Activated CD4-positive, alpha-beta T cell treated with anti-CD3 and anti-CD28 coated beads for 1 hour (primary cell): Measurements from ENCODE around the gene CCR4.
"Not testable (repeated sequence)": the region's sequence is repeated elsewhere in the genome, so short reads cannot be mapped to it uniquely, and the experiment has no call there.

Experiments used
- DNase-seq: peaks from one replicate; pipeline ENCODE4 v3.0.0-alpha.2; 2020

Gene CCR4

DNA sequence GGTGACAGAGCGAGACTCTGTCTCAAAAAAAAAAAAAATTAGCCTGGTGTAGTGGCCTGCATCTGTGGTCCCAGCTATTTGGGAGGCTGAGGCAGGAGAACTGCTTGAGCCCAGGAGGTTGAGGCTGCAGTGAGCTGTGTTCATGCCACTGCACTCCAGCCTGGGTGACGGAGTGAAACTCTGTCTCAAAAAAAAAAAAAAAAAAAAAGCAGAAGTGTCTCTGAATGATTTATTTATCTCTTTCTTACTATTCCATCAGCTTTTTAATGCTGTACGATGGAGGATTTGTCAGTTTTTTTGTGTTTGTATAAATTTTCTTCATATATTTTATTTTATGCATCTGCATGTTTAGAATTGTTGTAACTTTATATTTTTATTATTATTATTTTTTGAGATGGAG is 33.5 kb downstream of the CCR4 start:
- DNase-seq: not testable (repeated sequence)

DNA sequence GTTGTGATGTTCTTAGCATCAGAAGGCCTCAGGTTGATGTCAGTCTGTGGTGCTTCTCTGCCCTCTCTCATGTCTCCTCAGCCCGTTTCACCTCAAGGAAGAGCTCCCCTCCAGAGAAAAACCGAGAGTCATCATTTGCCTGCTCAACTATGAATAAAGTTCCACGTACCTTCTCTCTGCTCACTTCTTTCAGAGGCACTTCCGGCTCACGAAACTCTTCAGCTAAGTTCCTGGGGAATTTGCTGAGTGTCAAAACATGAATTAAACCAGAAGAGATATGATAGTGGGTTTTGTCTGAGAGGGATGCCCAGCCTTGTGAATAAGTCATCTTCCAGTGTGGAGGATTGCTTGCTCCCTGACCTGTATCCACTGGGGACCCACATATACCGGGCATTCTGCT is 37.7 kb downstream of the CCR4 start:
- DNase-seq: no peak

DNA sequence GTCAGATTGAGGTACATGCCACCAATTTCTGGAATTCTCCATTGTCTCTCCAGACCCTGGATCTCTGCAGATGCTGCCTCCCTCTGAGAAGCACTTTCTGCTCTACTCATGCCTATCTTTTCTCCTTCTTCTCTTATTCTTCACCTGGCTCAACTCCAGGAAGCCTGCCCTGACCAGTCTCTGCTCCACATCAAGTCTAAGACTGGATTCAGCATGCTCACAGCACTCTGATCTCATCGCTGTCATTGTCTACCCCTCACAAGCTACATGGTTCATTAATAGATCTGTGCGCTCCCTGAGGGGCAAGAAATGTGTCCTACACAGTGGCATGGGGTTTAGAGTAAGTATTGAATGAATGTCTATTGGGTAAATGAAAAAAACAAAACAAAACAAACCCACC is 38.7 kb downstream of the CCR4 start:
- no peak for DNase-seq

DNA sequence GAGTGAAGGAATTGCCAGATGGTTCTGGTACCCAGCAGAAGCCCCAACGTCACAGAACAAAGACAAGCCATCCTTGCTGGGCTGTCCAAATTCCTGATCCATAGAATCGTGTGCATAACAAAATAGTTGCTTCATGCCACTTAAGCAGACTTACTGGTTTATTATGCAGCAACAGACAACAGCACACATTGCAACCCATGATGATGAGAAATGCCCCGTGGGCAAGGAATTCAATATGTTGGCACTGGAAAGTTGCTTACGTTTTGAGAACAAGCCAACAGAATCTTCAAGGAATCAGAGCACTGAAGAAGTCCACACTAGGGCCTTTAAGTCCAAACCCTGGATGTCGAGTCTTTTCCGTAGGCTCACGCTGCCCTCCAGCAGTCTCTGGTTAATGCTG is 40.3 kb downstream of the CCR4 start:
- DNase-seq: no peak

DNA sequence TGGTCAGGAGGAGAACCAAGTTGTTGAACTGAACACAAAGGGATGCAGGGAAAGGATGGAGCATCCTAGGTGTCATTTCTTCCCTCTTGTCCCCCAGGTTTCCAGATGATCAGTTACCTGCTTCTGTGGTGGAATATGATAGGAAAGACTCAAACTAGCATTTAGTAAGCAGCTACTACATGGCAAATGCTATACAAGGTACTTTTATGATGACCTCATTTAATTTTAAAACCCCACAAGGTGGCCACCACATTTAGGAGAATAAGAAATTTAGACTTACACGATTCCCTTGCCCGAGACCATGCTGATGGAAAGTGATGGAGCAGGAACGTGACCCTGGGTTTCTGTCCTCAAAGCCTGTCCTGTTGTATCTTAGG is 40.9 kb downstream of the CCR4 start:
- DNase-seq: no peak

DNA sequence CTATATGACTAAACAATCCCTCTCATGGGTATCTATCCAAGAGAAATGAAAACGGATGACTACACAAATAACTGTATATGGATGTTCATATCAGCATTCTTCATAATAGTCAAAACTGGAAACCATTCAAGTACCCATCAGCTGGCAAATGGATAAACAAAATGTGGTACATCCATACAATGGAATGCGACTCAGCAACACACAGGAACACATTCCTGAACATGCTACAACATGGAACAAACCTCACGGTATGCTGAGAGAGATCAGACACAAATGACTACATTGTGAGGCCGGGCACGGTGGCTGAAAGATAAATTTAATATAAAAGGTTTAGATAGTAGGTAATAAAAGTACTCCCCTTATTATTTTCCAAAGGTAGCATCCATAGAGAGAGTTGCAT is 42.6 kb downstream of the CCR4 start:
- no peak for DNase-seq

DNA sequence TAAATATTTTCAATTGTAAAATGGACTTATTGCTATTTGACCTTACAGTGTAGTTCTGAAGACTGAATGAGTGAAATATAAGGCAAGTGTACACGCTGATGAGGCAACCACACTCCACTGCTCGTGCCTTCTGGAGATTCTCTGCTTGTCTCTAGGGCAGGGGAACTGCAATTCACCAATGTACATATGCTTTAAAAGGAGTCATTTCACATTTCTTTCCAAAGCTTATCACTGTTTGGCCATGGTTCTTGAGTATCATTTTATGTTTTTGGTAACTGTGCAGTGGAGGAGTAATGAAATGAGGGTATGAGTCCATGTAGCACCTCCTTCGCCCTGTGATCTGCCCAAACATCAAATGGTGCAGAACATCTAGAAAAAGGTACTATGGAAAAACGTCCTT is 43.7 kb downstream of the CCR4 start:
- no peak for DNase-seq

DNA sequence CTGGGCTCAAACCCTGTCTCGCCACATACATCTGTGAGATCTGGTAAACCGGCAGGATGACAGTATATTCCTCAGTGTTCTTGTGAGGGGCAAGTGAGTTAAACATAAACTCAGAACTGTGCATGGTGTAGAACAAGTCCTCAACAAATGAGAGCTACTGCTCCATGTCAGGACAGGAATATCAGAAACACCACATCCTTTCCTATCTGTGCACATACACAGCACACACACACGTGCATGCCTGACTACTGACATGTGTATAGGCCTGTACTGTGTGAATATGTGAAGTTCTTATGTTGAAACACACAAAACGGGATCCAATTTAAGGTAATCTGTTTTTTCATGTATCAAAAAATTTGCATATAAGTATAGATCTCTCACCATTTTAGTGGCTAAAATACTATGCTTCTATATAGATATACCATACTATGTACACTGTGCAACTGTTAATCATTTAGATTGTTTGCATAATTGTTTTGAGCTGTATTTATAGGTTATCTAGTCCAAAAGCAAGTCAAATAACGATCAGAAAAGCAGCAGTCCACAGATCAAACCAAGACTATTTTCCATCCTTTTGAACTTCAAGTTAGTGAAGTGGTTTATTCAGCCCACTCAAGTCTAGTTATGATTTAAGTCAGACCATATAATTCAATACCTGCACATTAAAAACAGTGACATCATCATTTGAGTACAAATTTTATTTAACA is 44.8 kb downstream of the CCR4 start:
- DNase-seq: no peak

DNA sequence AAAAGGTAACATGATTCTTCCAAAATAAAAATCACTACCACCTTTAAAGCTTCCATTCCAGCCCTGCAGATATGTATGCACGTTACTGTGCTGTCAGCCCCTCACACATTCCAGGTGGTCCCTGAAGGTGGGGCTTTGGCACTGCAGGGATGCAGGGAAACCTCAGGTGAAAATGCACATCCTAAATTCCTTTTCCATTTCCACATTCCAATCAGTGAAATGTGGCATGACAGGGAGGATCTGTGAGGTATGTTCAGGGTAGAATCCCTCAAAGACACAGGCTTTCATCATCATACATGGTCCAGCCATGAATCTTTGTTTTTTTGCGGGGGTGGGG is 45.3 kb downstream of the CCR4 start:
- DNase-seq: no peak

DNA sequence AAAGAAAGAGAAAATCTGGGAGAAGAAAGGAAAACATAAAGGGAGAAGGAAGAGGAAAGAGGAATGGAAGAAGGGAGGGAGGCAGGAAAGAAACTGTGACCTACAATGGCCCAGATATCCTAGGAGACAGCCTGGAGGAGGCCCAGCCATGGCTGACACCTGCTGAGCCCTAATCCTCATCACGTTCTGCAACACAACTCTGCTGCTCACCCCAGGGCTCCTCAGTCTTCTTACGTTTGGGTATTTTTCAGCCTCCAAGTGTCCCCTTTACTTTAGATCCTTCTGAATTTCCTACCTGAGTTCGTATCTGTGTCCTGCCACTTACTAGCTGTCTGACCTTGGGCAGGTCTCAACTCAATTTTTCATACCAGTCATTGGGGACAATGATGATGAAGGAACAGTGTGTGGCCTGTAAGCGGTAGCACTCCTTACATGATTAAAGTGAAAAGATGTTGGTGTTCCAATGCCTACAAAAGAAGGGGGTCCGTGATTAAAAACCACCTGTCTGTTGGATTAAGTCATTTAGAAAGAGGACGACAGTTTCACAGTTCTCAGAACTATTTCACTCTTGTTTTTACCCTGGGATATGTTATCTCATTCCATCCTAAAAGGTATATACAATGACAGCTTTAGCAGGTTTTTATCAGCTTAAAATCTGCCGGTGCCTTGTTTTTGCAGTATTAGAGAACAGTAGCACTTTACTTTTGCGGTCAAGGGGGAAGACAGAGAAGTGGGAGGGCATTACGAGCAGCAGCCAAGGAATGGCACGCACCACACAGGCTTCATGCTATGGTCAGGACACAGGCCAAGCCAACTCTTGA is 47.4 kb downstream of the CCR4 start:
- DNase-seq: no peak

DNA sequence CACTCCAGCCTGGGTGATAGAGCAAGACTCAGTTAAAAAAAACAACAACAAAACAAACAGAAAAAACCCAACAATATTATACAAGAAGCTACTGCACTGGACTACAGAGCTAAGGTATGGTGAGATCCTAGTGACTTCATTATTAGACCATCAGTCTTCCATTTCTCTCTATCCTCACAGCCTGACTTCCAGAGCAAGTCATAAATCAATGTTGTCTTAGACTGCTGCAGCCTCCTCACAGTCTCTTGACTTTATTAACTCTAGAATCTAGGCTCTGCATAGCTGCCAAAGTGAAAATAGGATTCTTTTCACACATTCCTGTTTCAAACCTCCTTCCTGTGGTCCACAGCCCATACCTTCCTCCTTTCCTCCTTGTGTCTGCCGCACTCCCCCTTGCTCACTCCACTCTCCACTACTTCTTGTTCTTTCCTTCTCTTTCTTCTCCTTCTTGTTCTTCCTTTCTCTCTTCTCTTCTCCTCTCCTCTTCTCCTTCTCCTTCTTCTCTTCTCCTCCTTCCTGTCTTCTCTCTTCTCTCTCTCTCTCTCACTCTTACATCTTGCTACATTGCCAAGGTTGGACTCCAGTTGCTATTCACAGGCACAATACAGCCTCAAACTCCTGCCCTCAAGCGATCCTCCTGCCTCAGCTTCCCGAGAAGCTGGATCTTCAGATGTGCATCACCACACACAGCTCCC is 49.4 kb downstream of the CCR4 start:
- no peak for DNase-seq

DNA sequence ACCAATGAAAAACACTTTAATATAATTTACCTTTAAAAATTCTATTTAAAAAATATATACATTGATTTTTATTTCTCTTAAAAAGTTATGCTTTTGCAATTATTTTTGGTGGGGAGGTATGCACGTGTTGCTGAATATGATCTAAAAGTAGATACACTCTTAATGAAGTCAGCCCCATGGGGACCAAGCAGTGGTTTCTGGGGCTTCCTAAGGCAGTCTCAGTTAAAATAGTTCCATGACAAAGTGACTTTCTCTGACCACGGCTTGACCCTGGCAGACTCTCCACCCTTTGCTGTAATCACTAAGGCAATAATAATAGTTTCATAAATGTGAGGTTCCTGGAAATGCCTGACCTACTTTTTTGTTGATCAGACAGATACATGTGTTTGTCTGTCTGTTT is 50.4 kb downstream of the CCR4 start:
- no peak for DNase-seq

DNA sequence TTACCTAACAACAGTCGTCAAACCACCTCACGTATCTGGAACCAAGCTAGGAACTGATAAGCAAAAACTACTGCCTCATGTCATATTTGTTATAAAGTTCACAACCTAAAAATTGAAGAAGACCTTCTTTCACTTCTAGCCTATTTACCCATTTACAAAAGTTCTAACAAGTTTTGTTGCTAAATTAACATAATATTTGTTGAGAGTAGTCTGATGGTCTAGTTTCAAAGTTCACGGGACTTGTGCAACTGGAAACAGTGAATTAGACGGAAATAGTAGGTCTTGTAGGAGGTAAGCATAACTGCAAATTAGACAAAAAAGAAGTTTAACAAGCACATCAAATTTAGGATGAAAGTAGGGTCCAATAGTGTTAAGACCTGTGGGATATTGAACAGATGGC is 51.9 kb downstream of the CCR4 start:
- no peak for DNase-seq

DNA sequence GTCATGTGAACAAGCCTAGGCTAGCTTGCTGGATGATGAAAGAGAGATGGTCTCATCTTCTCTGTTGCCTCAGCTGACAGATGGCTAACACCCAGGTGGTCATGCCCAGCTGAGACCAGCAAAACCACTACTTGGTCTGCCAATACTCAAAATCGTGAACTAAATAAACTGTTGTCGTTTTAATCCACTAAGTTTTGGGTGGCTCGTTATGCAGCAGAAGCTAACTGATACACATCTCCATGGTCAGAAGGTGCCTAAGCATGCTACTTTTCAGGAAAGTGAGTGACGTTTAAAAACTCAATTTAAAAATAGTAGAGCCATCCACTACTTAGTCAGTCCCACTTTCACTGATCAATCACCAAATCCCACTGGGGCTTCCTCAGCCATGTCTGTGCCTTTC is 52.8 kb downstream of the CCR4 start:
- DNase-seq: no peak

DNA sequence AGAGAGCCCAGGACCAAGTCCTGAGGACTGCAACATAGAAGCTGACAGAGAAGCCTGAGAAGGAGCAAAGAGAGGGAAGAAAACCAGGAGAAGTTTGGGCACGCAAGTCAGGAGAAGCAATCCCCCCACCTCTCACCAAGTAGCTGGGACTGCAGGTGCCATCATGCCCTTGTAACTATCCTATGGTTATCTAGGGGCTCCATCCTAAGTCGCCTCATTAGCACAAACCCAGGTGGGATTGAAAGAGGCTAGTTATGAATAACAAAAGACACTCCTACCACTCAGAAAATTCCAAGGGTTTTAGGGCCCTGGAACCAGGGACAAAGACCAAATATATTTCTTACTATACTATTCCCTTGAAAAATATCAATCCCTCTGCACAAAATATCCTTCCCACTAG is 53.5 kb downstream of the CCR4 start:
- no peak for DNase-seq
